Activated CD4-positive, alpha-beta T cell treated with anti-CD3 and anti-CD28 coated beads, Interleukin-2, amount 50 U/mL, for 24 hours (primary cell): ENCODE measurements around the gene SRF.
A peak's percentile ranks its signal among the peaks of the same experiment; 100 is the strongest.

ENCODE experiments used
- DNase-seq, 2 donors: peaks; one replicate each; pipeline ENCODE4 v3.0.0-alpha.2; 2020; ENCODE audit warnings: low read depth in 1 of 2, low spot score in 1 of 2

Gene SRF

GRCh38 chr6:43211955-43212354 lies 40.9 kb downstream of the SRF start:
- no peak for DNase-seq

GRCh38 chr6:43213431-43213830 lies 42.4 kb downstream of the SRF start:
- DNase-seq, result no peak

- no peak for DNase-seq
Observed at GRCh38 chr6:43215066-43215465, 44.0 kb downstream of the SRF start.

- DNase-seq, result no peak
Observed at GRCh38 chr6:43216200-43216599, 45.1 kb downstream of the SRF start.

- DNase-seq, result no peak
Observed at GRCh38 chr6:43217351-43217750, 46.3 kb downstream of the SRF start.

- no peak for DNase-seq
Observed at GRCh38 chr6:43219119-43219518, 48.0 kb downstream of the SRF start.

GRCh38 chr6:43219814-43220213 lies 48.7 kb downstream of the SRF start:
- DNase-seq, result no peak

GRCh38 chr6:43220439-43220951 lies 49.4 kb downstream of the SRF start:
- no peak for DNase-seq

GRCh38 chr6:43221046-43221972 lies 50.2 kb downstream of the SRF start:
- no peak for DNase-seq

GRCh38 chr6:43222418-43223059 lies 51.5 kb downstream of the SRF start:
- DNase-seq, result no peak

GRCh38 chr6:43223175-43223574 lies 52.1 kb downstream of the SRF start:
- no peak for DNase-seq

GRCh38 chr6:43226192-43226851 lies 55.3 kb downstream of the SRF start:
- DNase-seq, result no peak

- peak; percentile 63 to 65 for DNase-seq
Observed at GRCh38 chr6:43228951-43229802, 58.1 kb downstream of the SRF start, which contains the start of gene DNPH1. DNPH1 (minus strand) TSS chr6:43229481; CDS start chr6:43229456, 25 bp downstream.

GRCh38 chr6:43229803-43230620 lies 58.9 kb downstream of the SRF start:
- DNase-seq, result no peak

GRCh38 chr6:43231053-43231452 lies 60.0 kb downstream of the SRF start:
- no peak for DNase-seq
